HCT116 (cell line): Measurements from ENCODE around the gene TLE5. TPM values are rescaled to one million over a fixed set of nuclear protein-coding genes. Genes with fewer than 3 reads are reported as not detected.

Experiments used
- ATAC-seq: fragments of 200-7000 bp; cut with Tn5 transposase; 2 replicates; pipeline ENCODE4 v1.9.1; 2020; ENCODE audit warnings: mild to moderate bottlenecking, moderate library complexity
- BruUV-seq: library from RNA; stranded (reverse); fragments of 400-500 nt; replicated peaks from 2 replicates; lab custom pipeline; 2021; lab: Mats Ljungman, UMichigan
- CTCF ChIA-PET: fragments of 300-600 bp; sonication (Branson Sonifier 250); formaldehyde crosslinking; loops from one replicate; lab custom pipeline; 2021; ENCODE audit warnings: antibody characterized with exemption; lab: Charles Lee
- POLR2A ChIA-PET: fragments of 300-600, 350-600 bp; sonication (Branson Sonifier 250); formaldehyde crosslinking; loops from one replicate; lab custom pipeline; 2021; ENCODE audit warnings: antibody characterized with exemption; lab: Charles Lee
- RAD21 ChIA-PET, 2 experiments: fragments of 300-600 bp; sonication (Branson Sonifier 250); formaldehyde crosslinking; loops; one replicate each; lab custom pipeline; 2023; ENCODE audit warnings: low total read pairs in 2 of 2; ENCODE audit not compliant: uncharacterized antibody in 2 of 2, unreplicated experiment in 2 of 2, low non-redundant PET in 1 of 2; lab: Charles Lee
- DNase-seq: peaks from one replicate; pipeline ENCODE4 v3.0.0-alpha.2; 2010; ENCODE audit warnings: low read depth, low spot score
- H2AFZ ChIP-seq: fragments of 200-600 bp; shearing (Covaris generic), sonication (generic); 2 replicates; pipeline ENCODE4 v1.6.1; 2017; ENCODE audit warnings: low read depth, mixed run types, mixed read lengths, antibody characterized with exemption, low read length; ENCODE audit not compliant: poor library complexity, severe bottlenecking
- H3K27ac ChIP-seq: 2 replicates; pipeline ENCODE4 v1.5.1; 2012; ENCODE audit warnings: low read depth, low read length
- H3K27me3 ChIP-seq: fragments of 200-600 bp; sonication (generic); 2 replicates; pipeline ENCODE4 v1.6.1; 2016; ENCODE audit warnings: mixed run types, low read length, mixed read lengths; ENCODE audit not compliant: insufficient read depth
- H3K36me3 ChIP-seq, 2 experiments: fragments of 200-500 bp in 1 of 2; fragments of 200-600 bp in 1 of 2; sonication (Bioruptor generic) in 1 of 2; sonication (generic) in 1 of 2; 2 replicates each; pipeline versions ENCODE4 v1.5.1 to v1.6.1; 2014 to 2016; ENCODE audit warnings: low read length in 2 of 2, inconsistent platforms in 1 of 2, mixed read lengths in 1 of 2, mixed run types in 1 of 2; ENCODE audit not compliant: insufficient read depth in 2 of 2, control insufficient read depth in 1 of 2
- H3K4me1 ChIP-seq, 2 experiments: fragments of 200-600 bp in 1 of 2; sonication (generic) in 1 of 2; 2 replicates each; pipeline versions ENCODE4 v1.5.1 to v1.6.1; 2012 to 2017; ENCODE audit warnings: low read length in 2 of 2, inconsistent platforms in 1 of 2, mild to moderate bottlenecking in 1 of 2, mixed read lengths in 1 of 2, mixed run types in 1 of 2, moderate library complexity in 1 of 2; ENCODE audit not compliant: insufficient read depth in 2 of 2, control insufficient read depth in 1 of 2
- H3K4me2 ChIP-seq: fragments of 200-600 bp; sonication (generic); 2 replicates; pipeline ENCODE4 v1.6.1; 2017; ENCODE audit warnings: mixed run types, low read length, mixed read lengths
- H3K4me3 ChIP-seq, 2 experiments: fragments of 200-600 bp in 1 of 2; sonication (generic) in 1 of 2; replicated peaks in 1 of 2; 2 replicates each; pipeline ENCODE4 v1.5.1; 2011 to 2016; ENCODE audit warnings: low read length in 2 of 2, control low read depth in 1 of 2, low read depth in 1 of 2, mild to moderate bottlenecking in 1 of 2, mixed read lengths in 1 of 2, mixed run types in 1 of 2
- H3K79me2 ChIP-seq: fragments of 200-600 bp; sonication (generic); 2 replicates; pipeline ENCODE4 v1.6.1; 2017; ENCODE audit warnings: mild to moderate bottlenecking, mixed run types, low read length, moderate library complexity, mixed read lengths; ENCODE audit not compliant: insufficient read depth
- H3K9ac ChIP-seq: fragments of 200-600 bp; sonication (generic); 2 replicates; pipeline ENCODE4 v1.6.1; 2016; ENCODE audit warnings: low read length, mixed read lengths
- H3K9me2 ChIP-seq: fragments of 200-600 bp; sonication (generic), shearing (Covaris generic); 2 replicates; pipeline ENCODE4 v1.6.1; 2017; ENCODE audit warnings: mixed run types, mild to moderate bottlenecking, moderate library complexity; ENCODE audit not compliant: insufficient read depth
- H3K9me3 ChIP-seq, 2 experiments: fragments of 200-500 bp in 1 of 2; fragments of 200-600 bp in 1 of 2; sonication (Bioruptor generic) in 1 of 2; sonication (generic) in 1 of 2; 2 replicates each; pipeline ENCODE4 v1.6.1; 2014 to 2017; ENCODE audit warnings: low read length in 2 of 2, mixed read lengths in 2 of 2, inconsistent platforms in 1 of 2, low read depth in 1 of 2, mild to moderate bottlenecking in 1 of 2, mixed run types in 1 of 2, moderate library complexity in 1 of 2; ENCODE audit not compliant: control insufficient read depth in 1 of 2, insufficient read depth in 1 of 2
- H4K20me1 ChIP-seq: fragments of 200-600 bp; sonication (generic), shearing (Covaris generic); 2 replicates; pipeline ENCODE4 v1.6.1; 2017; ENCODE audit warnings: mixed run types, mild to moderate bottlenecking, moderate library complexity; ENCODE audit not compliant: insufficient read depth
- ATF3 ChIP-seq: IDR thresholded peaks from 2 replicates; pipeline ENCODE4 v1.6.1; 2012
- CTCF ChIP-seq, 3 experiments: fragments of 200-600 bp in 1 of 3; sonication (generic) in 1 of 3; IDR thresholded peaks in 2 of 3; conservative IDR thresholded peaks in 1 of 3; 2 replicates each; pipeline ENCODE4 v1.5.1; 2012 to 2017; ENCODE audit warnings: low read depth in 2 of 3, low read length in 2 of 3, antibody characterized with exemption in 1 of 3, borderline replicate concordance in 1 of 3, control low read depth in 1 of 3, mild to moderate bottlenecking in 1 of 3, mixed read lengths in 1 of 3, mixed run types in 1 of 3, moderate library complexity in 1 of 3; ENCODE audit not compliant: insufficient read depth in 1 of 3
- EGR1 ChIP-seq: IDR thresholded peaks from 2 replicates; pipeline ENCODE4 v1.6.1; 2012; ENCODE audit warnings: low read depth
- ELF1 ChIP-seq: IDR thresholded peaks from 2 replicates; pipeline ENCODE4 v1.6.1; 2012; ENCODE audit warnings: low read depth, borderline replicate concordance
- EZH2 ChIP-seq: fragments of 200-600 bp; sonication (generic); IDR thresholded peaks from 2 replicates; pipeline ENCODE4 v1.6.1; 2017; ENCODE audit warnings: antibody characterized with exemption, mixed run types
- EZH2phosphoT487 ChIP-seq: fragments of 200-600 bp; IDR thresholded peaks from 2 replicates; pipeline ENCODE4 v1.6.1; 2018; ENCODE audit warnings: antibody characterized with exemption, borderline replicate concordance
- FOSL1 ChIP-seq: IDR thresholded peaks from 2 replicates; pipeline ENCODE4 v1.6.1; 2012; ENCODE audit warnings: low read depth
- JUND ChIP-seq: IDR thresholded peaks from 2 replicates; pipeline ENCODE4 v1.6.1; 2012
- RAD21 ChIP-seq: IDR thresholded peaks from 2 replicates; pipeline ENCODE4 v1.6.1; 2012; ENCODE audit warnings: low read depth, mild to moderate bottlenecking
- SIN3A ChIP-seq: IDR thresholded peaks from 2 replicates; pipeline ENCODE4 v1.6.1; 2012; ENCODE audit warnings: low read depth
- SRF ChIP-seq: IDR thresholded peaks from 2 replicates; pipeline ENCODE4 v1.6.1; 2012; ENCODE audit warnings: low read depth
- TCF7L2 ChIP-seq: IDR thresholded peaks from 2 replicates; pipeline ENCODE4 v1.7.0; 2011; ENCODE audit warnings: borderline replicate concordance, inconsistent platforms; ENCODE audit not compliant: insufficient read depth, insufficient read length; ENCODE audit errors: extremely low read depth
- YY1 ChIP-seq: IDR thresholded peaks from 2 replicates; pipeline ENCODE4 v1.6.1; 2011; ENCODE audit warnings: low read length, low read depth, moderate library complexity, mild to moderate bottlenecking; ENCODE audit not compliant: insufficient replicate concordance; ENCODE audit errors: extremely low read depth
- ZBTB33 ChIP-seq: IDR thresholded peaks from 2 replicates; pipeline ENCODE4 v1.6.1; 2011; ENCODE audit warnings: mild to moderate bottlenecking, low read length, moderate library complexity; ENCODE audit not compliant: insufficient replicate concordance; ENCODE audit errors: extremely low read depth
- ZFX ChIP-seq: fragments of 450-650 bp; IDR thresholded peaks from 2 replicates; pipeline ENCODE4 v1.6.1; 2017
- intact Hi-C: fragments of 100-400 bp; cut with micrococcal nuclease; formaldehyde crosslinking; loops from 2 replicates; pipeline ENCODE4 v1.10.0; 2022
- total RNA-seq: library from RNA; stranded (reverse); gene quantifications from one replicate; pipeline ENCODE4 v1.2.1, GENCODE V29; 2021; ENCODE audit not compliant: unreplicated experiment

The TLE5 gene
- total RNA-seq, 1 experiment from 2014 or later = 263 TPM

- Histone ChIP-seq H3K27ac (no peak overlapping the region; the same call in 1 of the 2 replicates), H3K4me2 (no peak overlapping the region), H3K27me3 (no peaks in the 10 kb centered on the region), H3K4me1 (peaks cover 7 to 13% of the 10 kb centered on the region in 2 experiments), H3K36me3 (no peaks in the 10 kb centered on the region), H3K9me3 (no peaks in the 10 kb centered on the region), H3K9ac (no peak overlapping the region), H3K9me2 (no peaks in the 10 kb centered on the region), H3K79me2 (peaks cover 82% of the 10 kb centered on the region), H3K4me3 (no peak overlapping the region), H4K20me1 (no peaks in the 10 kb centered on the region), H2AFZ (no peak overlapping the region)
- ATAC-seq = no peak
- intact Hi-C loops = loop anchor here (2.0 kb wide), 1 partner anchor 143 kb away; no protein-coding TSS in a partner anchor
- ChIA-PET POLR2A (no interaction called here), CTCF (interaction anchor here (1.5 kb wide), 1 partner anchor 154 kb away, joined by 6 read pairs; no protein-coding TSS in a partner anchor), RAD21 (no interaction called here)
- TF ChIP-seq EGR1 = no peak
- TF ChIP-seq SIN3A = no peak
- no peak for TF ChIP-seq CTCF (IDR thresholded peaks at IDR 0.05 in 2 of 3, conservative IDR thresholded peaks at IDR 0.05 in 1 of 3; ENCODE audit: borderline replicate concordance in 1 of 3, insufficient read depth in 1 of 3, low read depth in 2 of 3, low read length in 2 of 3)
- TF ChIP-seq SRF = no peak
- TF ChIP-seq ATF3 = no peak
- no peak for TF ChIP-seq ELF1
- TF ChIP-seq JUND = no peak
- TF ChIP-seq ZFX = no peak
- no peak for TF ChIP-seq EZH2
- no peak for TF ChIP-seq ZBTB33
- no peak for TF ChIP-seq YY1
- TF ChIP-seq FOSL1 = no peak
- no peak for TF ChIP-seq EZH2phosphoT487
- no peak for TF ChIP-seq TCF7L2
- no peak for TF ChIP-seq RAD21
- DNase-seq = no peak
- no TSS peak for BruUV-seq
These were observed 43.6 kb upstream of the TLE5 start for GRCh38 chr19:3105641-3106508.
